ENCODE measurements around the gene PLPPR4. TPM values are rescaled to one million over a fixed set of nuclear protein-coding genes. Genes with fewer than 3 reads are reported as not detected.

The PLPPR4 gene
- total RNA-seq, 3 donors from 2014 or later (not counting 1 experiment from before 2014, with no cell fraction given), result 0.05 TPM; not detected in 2

GRCh38 chr1:99334991-99335390 lies 70.7 kb downstream of the PLPPR4 start:
- Mint-ChIP-seq H3K9me3 (no peaks in the 10 kb centered on the region), H3K4me3 (no peak overlapping the region), H3K27me3 (ENCODE audit: low read depth in 2 of 2) (no peaks in the 10 kb centered on the region), H3K4me1 (no peaks in the 10 kb centered on the region), H3K27ac (no peak overlapping the region), H3K36me3 (no peaks in the 10 kb centered on the region)
- H3K36me3 ChIP-seq (ENCODE audit: control insufficient read depth, insufficient read depth, low read length), result no peaks in the 10 kb centered on the region
- intact Hi-C loops (cut with micrococcal nuclease), result no loop called here
- no peaks in the 10 kb centered on the region for H3K27me3 ChIP-seq (ENCODE audit: control insufficient read depth, insufficient read depth, low read length)
- ATAC-seq, result no peak
- H3K27ac ChIP-seq (ENCODE audit: low read length), result no peak overlapping the region
- no peaks in the 10 kb centered on the region for H3K4me1 ChIP-seq (ENCODE audit: control insufficient read depth, insufficient read depth, low read length)
- TF ChIP-seq, protein P1, sequence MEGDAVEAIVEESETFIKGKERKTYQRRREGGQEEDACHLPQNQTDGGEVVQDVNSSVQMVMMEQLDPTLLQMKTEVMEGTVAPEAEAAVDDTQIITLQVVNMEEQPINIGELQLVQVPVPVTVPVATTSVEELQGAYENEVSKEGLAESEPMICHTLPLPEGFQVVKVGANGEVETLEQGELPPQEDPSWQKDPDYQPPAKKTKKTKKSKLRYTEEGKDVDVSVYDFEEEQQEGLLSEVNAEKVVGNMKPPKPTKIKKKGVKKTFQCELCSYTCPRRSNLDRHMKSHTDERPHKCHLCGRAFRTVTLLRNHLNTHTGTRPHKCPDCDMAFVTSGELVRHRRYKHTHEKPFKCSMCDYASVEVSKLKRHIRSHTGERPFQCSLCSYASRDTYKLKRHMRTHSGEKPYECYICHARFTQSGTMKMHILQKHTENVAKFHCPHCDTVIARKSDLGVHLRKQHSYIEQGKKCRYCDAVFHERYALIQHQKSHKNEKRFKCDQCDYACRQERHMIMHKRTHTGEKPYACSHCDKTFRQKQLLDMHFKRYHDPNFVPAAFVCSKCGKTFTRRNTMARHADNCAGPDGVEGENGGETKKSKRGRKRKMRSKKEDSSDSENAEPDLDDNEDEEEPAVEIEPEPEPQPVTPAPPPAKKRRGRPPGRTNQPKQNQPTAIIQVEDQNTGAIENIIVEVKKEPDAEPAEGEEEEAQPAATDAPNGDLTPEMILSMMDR (IDR thresholded peaks at IDR 0.05), result no peak
- H3K9me3 ChIP-seq (ENCODE audit: control insufficient read depth, insufficient read depth, low read length), result no peaks in the 10 kb centered on the region
- WGBS (ENCODE audit: insufficient coverage), result 63% methylated on average over 2 of the region's 5 CpGs
- H3K4me3 ChIP-seq (ENCODE audit: low read length), result no peak overlapping the region
- DNase-seq, result no peak

GRCh38 chr1:99347041-99347684 lies 82.9 kb downstream of the PLPPR4 start:
- H3K36me3 Mint-ChIP-seq, result no peaks in the 10 kb centered on the region
- H3K36me3 ChIP-seq (ENCODE audit: control insufficient read depth, insufficient read depth, low read length), result no peaks in the 10 kb centered on the region
- no peak overlapping the region for H3K4me3 Mint-ChIP-seq
- no peak overlapping the region for H3K27ac Mint-ChIP-seq
- TF ChIP-seq, protein P1 (IDR thresholded peaks at IDR 0.05), result no peak
- no peaks in the 10 kb centered on the region for H3K27me3 Mint-ChIP-seq (ENCODE audit: low read depth in 2 of 2)
- intact Hi-C loops (cut with micrococcal nuclease), result no loop called here
- no peak overlapping the region for H3K27ac ChIP-seq (ENCODE audit: low read length)
- no peak for DNase-seq
- no peaks in the 10 kb centered on the region for H3K4me1 Mint-ChIP-seq
- H3K27me3 ChIP-seq (ENCODE audit: control insufficient read depth, insufficient read depth, low read length), result no peaks in the 10 kb centered on the region
- peaks cover 6% of the 10 kb centered on the region in 2 donors for H3K9me3 Mint-ChIP-seq
- H3K4me3 ChIP-seq (ENCODE audit: low read length), result no peak overlapping the region
- ATAC-seq, result no peak
- WGBS (ENCODE audit: insufficient coverage), result 64% methylated on average over 1 of the region's 2 CpGs
- H3K9me3 ChIP-seq (ENCODE audit: control insufficient read depth, insufficient read depth, low read length), result no peaks in the 10 kb centered on the region
- no peaks in the 10 kb centered on the region for H3K4me1 ChIP-seq (ENCODE audit: control insufficient read depth, insufficient read depth, low read length)

- Mint-ChIP-seq H3K27ac (no peak overlapping the region), H3K4me1 (no peaks in the 10 kb centered on the region), H3K9me3 (peaks cover 2 to 4% of the 10 kb centered on the region in 2 donors), H3K4me3 (no peak overlapping the region), H3K27me3 (ENCODE audit: low read depth in 2 of 2) (no peaks in the 10 kb centered on the region), H3K36me3 (no peaks in the 10 kb centered on the region)
- intact Hi-C loops (cut with micrococcal nuclease), result no loop called here
- Histone ChIP-seq H3K4me3 (ENCODE audit: low read length) (no peak overlapping the region), H3K36me3 (ENCODE audit: control insufficient read depth, insufficient read depth, low read length) (no peaks in the 10 kb centered on the region), H3K9me3 (ENCODE audit: control insufficient read depth, insufficient read depth, low read length) (no peaks in the 10 kb centered on the region), H3K27me3 (ENCODE audit: control insufficient read depth, insufficient read depth, low read length) (no peaks in the 10 kb centered on the region), H3K27ac (ENCODE audit: low read length) (no peak overlapping the region), H3K4me1 (ENCODE audit: control insufficient read depth, insufficient read depth, low read length) (no peaks in the 10 kb centered on the region)
- 54% methylated on average over 3 of the region's 5 CpGs for WGBS (ENCODE audit: insufficient coverage)
- TF ChIP-seq, protein P1 (IDR thresholded peaks at IDR 0.05), result no peak
- ATAC-seq (no peak), DNase-seq (no peak)
Observed at GRCh38 chr1:99348397-99349132, 84.3 kb downstream of the PLPPR4 start.

All from natural killer cell (primary cell).